ENCODE data around the gene MROH2A. TPM values are rescaled to one million over a fixed set of nuclear protein-coding genes. Genes with fewer than 3 reads are reported as not detected.
A peak's percentile ranks its signal among the peaks of the same experiment; 100 is the strongest.

MROH2A gene
- polyA plus RNA-seq, 3 donors from 2014 or later, result not detected

GRCh38 chr2:233798335-233799086, 20.4 kb downstream of the MROH2A start:
- Mint-ChIP-seq H3K27ac (peak overlapping the region in 1 of 6 donors; percentile 61), H3K9me3 (no peaks in the 10 kb centered on the region), H3K4me3 (no peak overlapping the region), H3K4me1 (no peaks in the 10 kb centered on the region), H3K36me3 (no peaks in the 10 kb centered on the region), H3K27me3 (ENCODE audit: low read depth in 3 of 3) (peaks cover 0 to 4% (median 2%) of the 10 kb centered on the region in 3 donors)
- no peak for DNase-seq

- no peak overlapping the region for H3K4me3 Mint-ChIP-seq
- no peak for DNase-seq
- no peaks in the 10 kb centered on the region for H3K4me1 Mint-ChIP-seq
- H3K36me3 Mint-ChIP-seq, result no peaks in the 10 kb centered on the region
- H3K27me3 Mint-ChIP-seq (ENCODE audit: low read depth in 3 of 3), result peaks cover 0 to 4% (median 2%) of the 10 kb centered on the region in 3 donors
- H3K9me3 Mint-ChIP-seq, result no peaks in the 10 kb centered on the region
- no peak overlapping the region for H3K27ac Mint-ChIP-seq
Measured at GRCh38 chr2:233799087-233799665, 21.0 kb downstream of the MROH2A start.

GRCh38 chr2:233799716-233800115, 21.6 kb downstream of the MROH2A start:
- Mint-ChIP-seq H3K27ac (no peak overlapping the region), H3K4me1 (no peaks in the 10 kb centered on the region), H3K36me3 (no peaks in the 10 kb centered on the region), H3K9me3 (no peaks in the 10 kb centered on the region), H3K4me3 (no peak overlapping the region), H3K27me3 (ENCODE audit: low read depth in 3 of 3) (peaks cover 0 to 4% (median 2%) of the 10 kb centered on the region in 3 donors)
- DNase-seq, result no peak

- H3K4me1 Mint-ChIP-seq, result no peaks in the 10 kb centered on the region
- H3K9me3 Mint-ChIP-seq, result no peaks in the 10 kb centered on the region
- no peaks in the 10 kb centered on the region for H3K36me3 Mint-ChIP-seq
- no peak overlapping the region for H3K27ac Mint-ChIP-seq
- DNase-seq, result no peak
- H3K27me3 Mint-ChIP-seq (ENCODE audit: low read depth in 3 of 3), result peaks cover 3 to 5% (median 4%) of the 10 kb centered on the region in 3 donors
- H3K4me3 Mint-ChIP-seq, result no peak overlapping the region
Measured at GRCh38 chr2:233800208-233800607, 22.1 kb downstream of the MROH2A start.

- Mint-ChIP-seq H3K27ac (no peak overlapping the region), H3K4me1 (no peaks in the 10 kb centered on the region), H3K9me3 (no peaks in the 10 kb centered on the region), H3K36me3 (no peaks in the 10 kb centered on the region), H3K27me3 (ENCODE audit: low read depth in 3 of 3) (peaks cover 4 to 5% (median 5%) of the 10 kb centered on the region in 3 donors), H3K4me3 (no peak overlapping the region)
- no peak for DNase-seq
Measured at GRCh38 chr2:233801357-233802131, 23.4 kb downstream of the MROH2A start.

GRCh38 chr2:233802132-233802815, 24.1 kb downstream of the MROH2A start:
- H3K27ac Mint-ChIP-seq, result no peak overlapping the region
- H3K4me1 Mint-ChIP-seq, result no peaks in the 10 kb centered on the region
- H3K4me3 Mint-ChIP-seq, result no peak overlapping the region
- H3K9me3 Mint-ChIP-seq, result no peaks in the 10 kb centered on the region
- DNase-seq, result no peak
- H3K27me3 Mint-ChIP-seq (ENCODE audit: low read depth in 3 of 3), result peaks cover 4 to 5% (median 5%) of the 10 kb centered on the region in 3 donors
- no peaks in the 10 kb centered on the region for H3K36me3 Mint-ChIP-seq

GRCh38 chr2:233803292-233803911, 25.3 kb downstream of the MROH2A start:
- no peak overlapping the region for H3K27ac Mint-ChIP-seq
- no peaks in the 10 kb centered on the region for H3K36me3 Mint-ChIP-seq
- H3K9me3 Mint-ChIP-seq, result no peaks in the 10 kb centered on the region
- no peak overlapping the region for H3K4me3 Mint-ChIP-seq
- H3K4me1 Mint-ChIP-seq, result no peaks in the 10 kb centered on the region
- no peak for DNase-seq
- H3K27me3 Mint-ChIP-seq (ENCODE audit: low read depth in 3 of 3), result peaks cover 4 to 5% (median 5%) of the 10 kb centered on the region in 3 donors

GRCh38 chr2:233803994-233804393, 25.9 kb downstream of the MROH2A start:
- no peaks in the 10 kb centered on the region for H3K4me1 Mint-ChIP-seq
- H3K36me3 Mint-ChIP-seq, result no peaks in the 10 kb centered on the region
- H3K27ac Mint-ChIP-seq, result no peak overlapping the region
- H3K27me3 Mint-ChIP-seq (ENCODE audit: low read depth in 3 of 3), result peaks cover 5 to 9% (median 5%) of the 10 kb centered on the region in 3 donors
- H3K9me3 Mint-ChIP-seq, result no peaks in the 10 kb centered on the region
- no peak for DNase-seq
- H3K4me3 Mint-ChIP-seq, result no peak overlapping the region

- peaks cover 3 to 16% (median 5%) of the 10 kb centered on the region in 3 donors for H3K27me3 Mint-ChIP-seq (ENCODE audit: low read depth in 3 of 3)
- H3K36me3 Mint-ChIP-seq, result no peaks in the 10 kb centered on the region
- no peaks in the 10 kb centered on the region for H3K4me1 Mint-ChIP-seq
- DNase-seq, result no peak
- H3K9me3 Mint-ChIP-seq, result no peaks in the 10 kb centered on the region
- H3K27ac Mint-ChIP-seq, result no peak overlapping the region
- H3K4me3 Mint-ChIP-seq, result no peak overlapping the region
Measured at GRCh38 chr2:233807215-233807865, 29.2 kb downstream of the MROH2A start.

- Mint-ChIP-seq H3K27ac (no peak overlapping the region), H3K27me3 (ENCODE audit: low read depth in 3 of 3) (peaks cover 3 to 16% (median 10%) of the 10 kb centered on the region in 3 donors), H3K36me3 (no peaks in the 10 kb centered on the region), H3K4me3 (no peak overlapping the region), H3K4me1 (no peaks in the 10 kb centered on the region), H3K9me3 (no peaks in the 10 kb centered on the region)
- no peak for DNase-seq
Measured at GRCh38 chr2:233807966-233808935, 30.1 kb downstream of the MROH2A start.

GRCh38 chr2:233810385-233810784, 32.3 kb downstream of the MROH2A start:
- no peak for DNase-seq
- Mint-ChIP-seq H3K9me3 (no peaks in the 10 kb centered on the region), H3K36me3 (no peaks in the 10 kb centered on the region), H3K27me3 (ENCODE audit: low read depth in 3 of 3) (peaks cover 2 to 16% (median 5%) of the 10 kb centered on the region in 3 donors), H3K4me3 (no peak overlapping the region), H3K27ac (no peak overlapping the region), H3K4me1 (no peaks in the 10 kb centered on the region)

- Mint-ChIP-seq H3K9me3 (no peaks in the 10 kb centered on the region), H3K27me3 (ENCODE audit: low read depth in 3 of 3) (peaks cover 2 to 16% (median 5%) of the 10 kb centered on the region in 3 donors), H3K36me3 (no peaks in the 10 kb centered on the region), H3K4me1 (no peaks in the 10 kb centered on the region), H3K4me3 (no peak overlapping the region), H3K27ac (no peak overlapping the region)
- DNase-seq, result no peak
Measured at GRCh38 chr2:233811087-233811486, 33.0 kb downstream of the MROH2A start.
